ENCODE data around the gene AIFM2.

AIFM2 gene

GRCh38 chr10:70070834-70071233 is 61.8 kb downstream of the AIFM2 start:
- TF ChIP-seq REST (IDR thresholded peaks at IDR 0.05; ENCODE audit: insufficient read depth in 1 of 2, low read depth in 2 of 2, low read length in 2 of 2) (no peak), SIN3A (IDR thresholded peaks at IDR 0.05; ENCODE audit: borderline replicate concordance, insufficient read depth, low read length) (no peak), POLR2AphosphoS5 (IDR thresholded peaks at IDR 0.05; ENCODE audit: low read depth, low read length) (no peak), TAF1 (IDR thresholded peaks at IDR 0.05; ENCODE audit: borderline replicate concordance, insufficient read depth, low read length) (no peak), FOXP2 (optimal IDR thresholded peaks at IDR 0.05; ENCODE audit: borderline replicate concordance, extremely low read depth, extremely low read length, insufficient read depth) (no peak)

DNA sequence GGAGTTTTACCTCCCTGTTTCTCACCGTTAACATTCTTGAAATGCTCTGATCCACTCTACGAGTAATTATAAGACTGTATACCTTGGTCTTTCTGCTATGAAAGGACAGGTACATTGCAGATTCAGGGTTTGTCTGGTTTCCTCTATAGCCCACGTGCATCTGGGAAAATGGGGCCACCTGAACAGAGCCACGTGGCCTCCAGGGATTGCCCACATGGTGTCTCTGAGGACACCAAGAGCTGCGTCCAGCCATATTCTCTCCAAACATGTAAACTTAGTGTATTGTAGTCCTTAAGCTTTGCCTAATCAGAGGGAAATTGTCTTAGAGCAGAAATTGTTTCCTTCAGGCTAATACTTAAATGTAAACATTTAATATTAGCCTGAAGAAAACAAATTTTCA is 63.3 kb downstream of the AIFM2 start:
- TF ChIP-seq FOXP2 (optimal IDR thresholded peaks at IDR 0.05; ENCODE audit: borderline replicate concordance, extremely low read depth, extremely low read length, insufficient read depth) (no peak), POLR2AphosphoS5 (IDR thresholded peaks at IDR 0.05; ENCODE audit: low read depth, low read length) (no peak)

DNA sequence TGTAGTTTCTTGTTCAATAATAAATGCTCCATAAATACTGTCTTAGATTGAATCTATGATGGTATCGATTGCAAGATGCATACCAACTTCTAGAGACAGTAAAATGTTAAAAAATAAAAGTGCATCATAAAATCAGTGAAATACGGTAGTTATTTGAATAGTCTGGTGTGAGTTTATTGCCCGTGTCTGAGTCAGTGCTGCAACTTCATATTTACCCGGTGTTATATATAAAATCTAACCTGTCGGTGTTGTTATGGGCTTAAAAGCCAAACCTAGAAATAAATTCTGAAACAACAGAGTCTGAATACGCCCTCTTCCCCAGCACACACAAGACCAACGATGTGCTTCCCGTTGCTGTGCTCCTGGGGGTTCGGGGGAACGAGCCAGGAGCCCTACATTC is 63.7 kb downstream of the AIFM2 start:
- TF ChIP-seq REST (IDR thresholded peaks at IDR 0.05; ENCODE audit: insufficient read depth in 1 of 2, low read depth in 2 of 2, low read length in 2 of 2) (no peak), TAF1 (IDR thresholded peaks at IDR 0.05; ENCODE audit: borderline replicate concordance, insufficient read depth, low read length) (no peak), FOXP2 (optimal IDR thresholded peaks at IDR 0.05; ENCODE audit: borderline replicate concordance, extremely low read depth, extremely low read length, insufficient read depth) (no peak), SIN3A (IDR thresholded peaks at IDR 0.05; ENCODE audit: borderline replicate concordance, insufficient read depth, low read length) (no peak), POLR2AphosphoS5 (IDR thresholded peaks at IDR 0.05; ENCODE audit: low read depth, low read length) (no peak)

DNA sequence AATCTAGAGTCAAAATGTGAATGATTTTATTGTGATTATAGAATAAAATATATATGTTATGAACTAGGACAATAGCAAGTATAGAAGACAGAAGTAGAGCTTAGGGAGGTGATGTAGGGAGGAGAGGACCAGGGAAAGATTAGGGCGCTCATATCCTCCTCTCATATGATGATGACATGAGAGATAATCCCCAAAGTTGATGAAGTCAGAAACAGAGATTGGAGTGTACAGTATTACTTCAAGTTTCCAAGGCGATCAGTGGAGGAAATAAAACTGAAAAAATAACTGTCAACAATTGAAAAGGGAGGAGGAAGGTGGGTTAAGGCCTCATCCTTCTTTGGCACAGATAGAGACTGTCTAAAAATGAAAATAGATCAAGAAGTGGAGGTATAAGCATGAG is 65.0 kb downstream of the AIFM2 start:
- TF ChIP-seq SIN3A (IDR thresholded peaks at IDR 0.05; ENCODE audit: borderline replicate concordance, insufficient read depth, low read length): no peak

DNA sequence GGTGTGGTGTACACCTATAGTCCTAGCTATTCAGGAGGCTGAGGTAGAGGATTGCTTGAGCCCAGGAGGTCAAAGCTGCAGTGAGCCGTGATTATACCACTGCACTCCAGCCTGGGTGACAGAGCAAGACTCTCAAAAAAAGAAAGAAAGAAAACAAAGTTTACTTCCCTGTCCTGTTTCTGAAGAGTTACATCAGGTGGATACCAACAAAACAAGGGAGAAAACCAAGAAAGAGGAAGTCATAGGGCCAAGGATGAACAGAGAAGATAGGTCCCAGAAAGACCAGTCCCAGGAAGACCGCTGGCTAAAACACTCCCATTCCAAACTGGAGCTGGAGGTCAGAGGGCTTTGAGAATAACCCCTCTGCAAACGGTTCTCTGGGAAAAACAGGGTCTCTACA is 66.4 kb downstream of the AIFM2 start:
- no peak for TF ChIP-seq POLR2AphosphoS5 (IDR thresholded peaks at IDR 0.05; ENCODE audit: low read depth, low read length)

DNA sequence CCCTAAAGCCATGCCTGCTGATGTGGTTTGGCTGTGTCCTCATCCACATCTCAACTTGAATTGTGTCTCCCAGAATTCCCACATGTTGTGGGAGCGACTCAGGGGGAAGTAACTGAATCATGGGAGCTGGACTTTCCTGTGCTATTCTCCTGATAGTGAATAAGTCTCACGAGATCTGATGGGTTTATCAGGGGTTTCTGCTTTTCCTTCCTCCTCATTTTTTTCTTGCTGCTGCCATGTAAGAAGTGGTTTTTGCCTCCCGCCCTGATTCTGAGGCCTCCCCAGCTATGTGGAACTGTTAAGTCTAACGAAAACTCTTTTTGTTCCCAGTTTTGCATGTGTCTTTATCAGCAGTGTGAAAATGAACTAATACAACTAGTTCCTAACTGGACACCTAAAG is 68.1 kb downstream of the AIFM2 start:
- TF ChIP-seq TAF1 (IDR thresholded peaks at IDR 0.05; ENCODE audit: borderline replicate concordance, insufficient read depth, low read length): no peak
- no peak for TF ChIP-seq FOXP2 (optimal IDR thresholded peaks at IDR 0.05; ENCODE audit: borderline replicate concordance, extremely low read depth, extremely low read length, insufficient read depth)
- TF ChIP-seq REST (IDR thresholded peaks at IDR 0.05; ENCODE audit: insufficient read depth in 1 of 2, low read depth in 2 of 2, low read length in 2 of 2): no peak
- no peak for TF ChIP-seq SIN3A (IDR thresholded peaks at IDR 0.05; ENCODE audit: borderline replicate concordance, insufficient read depth, low read length)
- TF ChIP-seq POLR2AphosphoS5 (IDR thresholded peaks at IDR 0.05; ENCODE audit: low read depth, low read length): no peak

DNA sequence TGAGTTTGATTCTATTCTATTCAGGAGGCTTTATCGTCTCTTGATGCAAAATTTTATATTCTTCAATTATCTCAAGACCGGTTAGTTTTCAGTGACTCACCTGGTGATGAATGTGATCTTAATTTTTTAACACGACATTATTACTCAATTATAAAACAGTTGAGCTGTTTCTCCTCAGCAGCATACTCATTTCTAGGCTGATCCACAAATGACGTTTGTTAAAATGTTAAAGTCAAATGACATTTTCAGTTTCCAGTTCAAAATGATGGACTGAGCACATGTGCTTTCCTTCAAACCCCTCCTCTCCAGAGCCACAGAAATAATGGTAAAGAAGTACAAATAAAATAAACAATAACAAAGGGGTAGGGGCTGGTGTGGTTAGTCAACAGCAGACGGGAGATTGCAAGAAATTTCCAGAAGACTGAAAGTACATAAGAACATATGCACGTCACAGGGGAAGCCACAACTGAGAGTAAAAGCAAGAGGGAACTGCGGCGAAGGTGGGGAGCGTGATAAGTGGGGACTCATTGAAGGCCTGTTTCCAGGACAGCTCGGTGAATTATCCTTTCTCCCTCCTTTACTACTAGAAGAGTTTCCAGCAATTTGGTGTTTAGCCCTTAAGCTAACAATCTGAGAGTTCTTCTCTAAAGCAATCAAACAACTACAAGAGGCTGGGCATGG is 69.1 kb downstream of the AIFM2 start:
- TF ChIP-seq REST (IDR thresholded peaks at IDR 0.05; ENCODE audit: insufficient read depth in 1 of 2, low read depth in 2 of 2, low read length in 2 of 2): no peak
- no peak for TF ChIP-seq TAF1 (IDR thresholded peaks at IDR 0.05; ENCODE audit: borderline replicate concordance, insufficient read depth, low read length)
- TF ChIP-seq SIN3A (IDR thresholded peaks at IDR 0.05; ENCODE audit: borderline replicate concordance, insufficient read depth, low read length): no peak
- no peak for TF ChIP-seq POLR2AphosphoS5 (IDR thresholded peaks at IDR 0.05; ENCODE audit: low read depth, low read length)
- no peak for TF ChIP-seq FOXP2 (optimal IDR thresholded peaks at IDR 0.05; ENCODE audit: borderline replicate concordance, extremely low read depth, extremely low read length, insufficient read depth)

Data from PFSK-1 (cell line).